LNCAP (cell line): ENCODE data around the gene SHH.

ENCODE experiments used
- CTCF ChIP-seq: fragments of 450-650 bp; IDR thresholded peaks from 2 replicates; pipeline ENCODE4 v1.5.1; 2017; ENCODE audit warnings: mild to moderate bottlenecking

The SHH gene

GRCh38 chr7:155821851-155822250 lies 9.6 kb upstream of the SHH start:
- TF ChIP-seq CTCF, result no peak

DNA sequence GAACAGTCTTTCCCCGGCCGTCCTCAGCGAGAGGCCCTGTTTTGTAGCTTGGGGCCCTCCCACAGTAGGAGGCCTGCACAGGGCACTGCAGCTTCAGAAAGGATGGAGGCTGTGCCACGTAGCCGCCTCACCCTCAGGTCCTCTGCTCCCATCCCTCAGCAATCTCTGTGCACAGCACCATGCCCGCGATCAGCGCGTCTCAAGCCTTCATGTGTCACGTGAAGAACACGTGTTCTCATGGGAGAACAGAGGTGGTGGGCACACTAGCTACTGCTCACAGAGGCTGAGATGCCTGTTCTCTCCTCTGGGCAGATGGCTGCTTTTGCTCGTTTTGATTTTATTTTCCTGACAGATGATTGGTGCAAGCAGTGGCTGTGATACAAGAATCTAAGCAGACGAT lies 8.5 kb upstream of the SHH start:
- no peak for TF ChIP-seq CTCF

GRCh38 chr7:155820246-155820645 lies 8.0 kb upstream of the SHH start:
- TF ChIP-seq CTCF, result no peak

DNA sequence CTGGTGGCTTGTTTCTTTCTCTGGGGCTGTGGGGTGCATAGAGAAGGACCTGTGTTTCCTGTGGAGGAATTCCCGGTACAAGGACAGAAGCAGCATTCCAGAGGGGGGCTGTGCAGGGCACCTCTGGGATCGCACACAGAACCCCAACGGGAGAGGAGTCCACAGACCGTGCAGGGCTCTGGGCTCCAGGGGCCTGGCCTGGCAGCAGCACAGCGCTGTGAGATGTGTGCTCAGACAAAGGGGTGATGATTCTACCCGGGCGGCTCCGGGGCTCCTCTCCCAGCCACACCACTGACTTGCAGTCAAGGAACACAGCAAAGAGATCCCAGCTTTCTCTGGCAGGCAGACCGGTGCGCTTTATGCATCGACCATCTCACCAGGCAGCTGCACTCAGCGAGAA lies 6.9 kb upstream of the SHH start:
- TF ChIP-seq CTCF, result no peak

DNA sequence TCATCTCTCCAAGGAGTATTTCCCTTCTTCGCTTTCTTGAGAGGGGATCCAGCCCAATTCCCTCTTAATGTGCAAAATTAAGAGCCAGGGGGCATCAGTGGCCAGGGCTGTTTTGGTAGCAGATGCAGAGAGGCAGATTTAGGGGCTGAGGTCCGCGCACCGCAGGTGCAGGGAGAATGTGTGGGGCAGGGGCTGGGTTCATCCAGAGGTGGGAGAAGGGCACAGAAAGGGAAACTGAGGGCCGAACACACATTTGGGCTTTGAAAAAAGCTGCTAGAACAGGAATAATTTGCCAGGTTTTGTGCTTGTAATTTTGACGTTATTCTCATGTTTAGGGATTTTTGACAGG lies 6.5 kb upstream of the SHH start:
- no peak for TF ChIP-seq CTCF

DNA sequence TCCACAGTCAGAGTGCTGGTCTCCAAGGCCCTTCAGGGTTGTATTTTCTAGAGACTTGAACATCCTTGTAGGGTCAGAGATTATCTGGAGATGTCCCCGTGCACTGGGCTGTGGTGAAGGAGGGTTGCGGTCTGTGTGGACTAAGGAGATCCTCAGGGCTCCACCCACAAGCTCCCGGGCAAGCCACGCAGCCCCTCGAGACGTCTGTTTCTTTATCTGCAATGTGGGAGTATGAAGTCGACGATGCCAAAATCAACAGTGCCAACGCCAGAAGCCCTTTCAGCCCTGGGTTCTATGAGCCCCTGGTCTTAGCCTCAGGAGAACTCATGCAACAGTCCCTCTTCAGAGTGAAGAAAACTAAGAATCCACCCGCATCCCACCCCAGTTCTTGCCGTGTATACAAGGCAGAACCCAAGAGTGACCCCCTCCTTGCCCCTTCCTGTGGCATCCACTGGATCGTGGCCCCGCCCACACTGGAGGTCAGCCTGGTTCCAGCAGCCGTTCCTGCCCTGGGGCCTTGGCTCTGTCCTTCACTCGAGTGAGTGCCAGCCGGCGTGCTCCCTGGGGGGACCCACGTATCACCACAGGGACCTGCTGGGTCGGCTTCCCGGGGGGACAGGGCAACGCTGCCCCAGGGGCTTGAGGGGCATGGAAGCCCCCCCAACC lies 6.0 kb upstream of the SHH start:
- TF ChIP-seq CTCF, result no peak

GRCh38 chr7:155816996-155817395 lies 4.7 kb upstream of the SHH start:
- TF ChIP-seq CTCF, result no peak

DNA sequence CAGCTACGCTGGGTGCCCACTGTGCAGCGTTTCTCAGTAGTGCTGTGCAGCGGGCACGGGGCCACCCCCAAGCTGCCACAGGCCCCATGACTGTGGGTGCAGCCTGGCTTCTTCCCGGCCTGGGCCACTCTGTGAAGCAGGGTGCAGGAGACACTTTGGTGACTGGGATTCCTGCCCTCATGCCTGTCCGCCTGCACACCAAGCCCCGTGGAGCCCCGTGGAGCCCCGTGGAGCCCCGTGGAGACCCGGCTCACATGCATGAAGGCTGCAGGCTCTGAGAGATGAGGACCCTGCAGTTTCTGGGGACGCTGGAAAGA lies 3.9 kb upstream of the SHH start:
- TF ChIP-seq CTCF, result no peak
